ENCODE data around the gene CNN1.
A peak's percentile ranks its signal among the peaks of the same experiment; 100 is the strongest.
"Not testable (repeated sequence)": the region's sequence is repeated elsewhere in the genome, so short reads cannot be mapped to it uniquely, and the experiment has no call there.

CNN1 gene

DNA sequence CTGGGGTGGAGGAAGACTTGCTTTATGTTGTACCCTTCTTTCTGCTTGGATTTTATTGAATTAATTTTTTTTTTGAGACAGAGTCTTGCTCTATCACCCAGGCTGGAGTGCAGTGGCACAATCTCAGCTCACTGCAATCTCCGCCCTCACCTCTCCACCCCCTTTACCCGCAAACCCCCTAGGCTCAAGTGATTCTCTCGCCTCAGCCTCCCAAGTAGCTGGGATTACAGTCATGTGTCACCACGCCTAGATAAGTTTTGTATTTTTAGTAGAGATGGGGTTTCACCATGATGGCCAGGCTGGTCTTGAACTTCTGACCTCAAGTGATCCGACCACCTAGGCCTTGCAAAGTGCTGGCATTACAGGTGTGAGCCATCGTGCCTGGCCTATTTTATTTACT is 34.7 kb downstream of the CNN1 start:
- not testable (repeated sequence) for DNase-seq

DNA sequence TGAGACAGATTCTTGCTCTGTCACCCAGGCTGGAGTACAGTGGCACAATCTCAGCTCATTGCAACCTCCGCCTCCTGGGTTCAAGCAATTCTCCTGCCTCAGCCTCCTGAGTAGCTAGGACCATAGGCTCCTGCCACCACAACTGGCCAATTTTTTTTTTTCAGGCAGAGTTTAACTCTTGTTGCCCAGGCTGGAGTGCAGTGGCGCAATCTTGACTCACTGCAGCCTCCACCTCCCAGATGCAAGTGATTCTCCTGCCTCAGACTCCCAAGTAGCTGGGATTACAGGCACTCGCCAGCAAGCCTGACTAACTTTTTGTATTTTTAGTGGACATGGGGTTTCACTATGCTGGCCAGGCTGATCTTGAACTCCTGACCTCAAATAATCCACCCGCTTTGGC is 35.1 kb downstream of the CNN1 start:
- DNase-seq = not testable (repeated sequence)

DNA sequence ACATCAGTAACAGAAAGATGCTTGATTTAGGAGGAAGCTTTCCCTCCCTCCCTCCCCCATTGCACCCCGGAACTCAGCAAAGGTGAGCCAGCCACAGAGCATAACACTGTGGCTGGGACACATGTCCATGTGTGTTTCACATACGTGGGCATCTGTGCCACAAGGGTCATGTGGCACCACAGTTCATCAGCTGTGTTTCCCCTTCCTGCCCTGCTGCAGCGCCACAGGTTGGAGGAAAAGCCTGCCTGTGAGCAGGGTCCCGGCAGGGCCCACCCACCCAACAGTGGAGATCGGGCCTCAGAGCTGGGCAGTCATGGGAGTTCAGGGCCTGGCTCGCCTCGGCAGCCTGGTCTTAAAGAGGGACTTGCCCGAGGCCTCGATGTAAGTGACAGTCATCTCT is 36.0 kb downstream of the CNN1 start:
- no peak for DNase-seq

DNA sequence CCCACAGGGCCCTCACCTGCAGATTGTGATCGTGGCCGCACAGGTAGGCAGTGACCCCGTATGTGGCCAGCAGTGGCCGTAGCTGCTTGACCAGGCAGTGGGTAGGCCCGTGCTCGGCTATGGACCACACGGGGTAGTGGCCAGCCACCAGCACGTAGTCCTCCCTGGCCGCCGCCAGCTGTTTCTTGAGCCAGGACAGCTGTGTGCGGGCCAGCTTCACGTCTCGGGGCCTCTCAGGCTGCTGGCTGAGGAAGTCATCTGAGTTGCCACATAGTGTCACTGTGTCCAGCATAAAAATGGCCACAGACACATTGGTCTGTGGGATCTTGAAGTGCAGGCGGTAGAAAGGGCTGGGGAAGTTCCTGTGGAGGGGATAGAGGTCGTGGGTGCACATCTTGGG is 37.6 kb downstream of the CNN1 start:
- no peak for DNase-seq

DNA sequence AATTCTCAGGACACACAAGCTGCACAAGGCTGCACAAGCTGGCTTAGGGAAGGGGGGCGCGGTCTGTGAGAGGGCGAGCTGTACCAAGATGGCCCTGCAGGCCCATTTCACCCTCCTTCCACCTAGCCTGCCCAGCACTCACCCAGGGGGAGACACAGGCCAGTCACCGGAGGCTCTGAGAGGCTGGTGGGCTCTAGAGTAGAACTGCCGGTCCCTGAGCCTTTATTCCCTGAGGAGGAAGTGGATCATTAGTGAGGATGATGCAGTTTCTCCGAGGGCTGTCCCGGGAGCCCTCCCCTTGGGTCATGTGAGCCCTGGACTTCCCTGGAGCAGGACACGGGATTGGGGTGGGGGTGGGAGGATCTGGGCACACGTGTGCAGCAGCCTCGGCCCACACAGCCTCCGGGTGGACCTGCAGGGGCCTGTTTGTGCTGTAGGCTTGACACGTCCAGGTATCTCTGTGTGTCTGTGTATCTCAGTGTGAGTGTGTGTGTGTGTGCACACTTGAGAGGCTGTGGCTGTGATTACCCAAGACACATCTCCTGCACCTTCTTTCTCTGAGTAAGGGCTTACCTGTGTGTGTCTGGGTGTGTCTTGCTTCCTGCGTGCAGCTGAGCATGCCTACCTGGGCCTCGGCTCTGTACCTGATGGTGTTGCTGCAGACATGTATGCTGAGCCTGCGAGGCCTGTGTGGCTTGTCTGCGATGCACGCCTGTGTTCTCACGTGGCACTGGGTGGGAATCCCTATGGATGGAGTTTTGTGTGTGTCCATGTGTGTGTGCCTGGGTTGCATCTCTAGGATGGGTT is 39.0 kb downstream of the CNN1 start, which contains the start of gene ACP5:
TSS of gene ACP5 (minus strand) at position 195 of the 807 bp plus-strand sequence. CDS start 328 bp downstream, outside the sequence.
- DNase-seq = no peak

DNA sequence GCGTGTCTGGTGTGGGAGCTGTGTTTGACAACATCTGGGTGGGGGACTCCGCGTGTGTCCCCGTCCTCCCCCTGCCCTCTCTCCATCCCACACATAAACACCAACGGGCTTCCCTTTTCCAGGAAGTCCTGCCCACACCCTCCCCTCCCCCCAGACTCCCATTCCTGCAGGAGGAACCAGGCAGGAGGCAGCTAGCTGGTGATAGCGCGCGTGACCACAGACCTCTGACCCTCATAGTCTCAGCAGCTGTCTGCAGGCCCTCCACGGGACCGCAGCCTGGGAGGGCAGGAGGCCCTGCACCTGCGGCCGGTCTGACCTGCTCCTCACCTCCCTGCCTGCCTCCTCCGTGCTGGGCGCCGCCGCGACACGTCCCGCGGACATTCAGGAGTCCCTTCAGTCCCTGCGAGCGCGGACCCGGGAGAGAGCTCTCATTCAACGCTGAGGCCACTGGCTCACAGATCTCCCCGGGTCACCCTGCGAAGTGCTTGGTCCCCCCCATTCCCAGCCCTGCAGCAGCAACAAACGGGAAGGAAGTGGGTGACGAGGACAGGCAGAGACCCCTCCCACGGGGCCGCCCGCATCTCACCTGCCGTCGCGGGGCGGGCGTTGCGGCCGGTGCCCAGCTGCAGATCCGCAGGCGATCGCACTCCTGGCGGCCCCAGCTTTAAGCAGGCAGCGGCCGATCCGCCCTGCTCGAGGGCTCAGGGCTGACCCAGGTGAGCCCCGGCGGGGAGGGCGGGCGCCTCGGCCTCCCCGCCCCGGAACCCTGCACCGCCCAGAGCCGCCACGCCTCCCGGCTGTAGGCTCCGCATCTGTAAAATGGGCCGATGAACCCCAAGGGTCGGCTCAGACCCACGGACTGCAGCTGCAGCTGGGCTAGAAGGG is 39.8 kb downstream of the CNN1 start:
- DNase-seq = no peak

DNA sequence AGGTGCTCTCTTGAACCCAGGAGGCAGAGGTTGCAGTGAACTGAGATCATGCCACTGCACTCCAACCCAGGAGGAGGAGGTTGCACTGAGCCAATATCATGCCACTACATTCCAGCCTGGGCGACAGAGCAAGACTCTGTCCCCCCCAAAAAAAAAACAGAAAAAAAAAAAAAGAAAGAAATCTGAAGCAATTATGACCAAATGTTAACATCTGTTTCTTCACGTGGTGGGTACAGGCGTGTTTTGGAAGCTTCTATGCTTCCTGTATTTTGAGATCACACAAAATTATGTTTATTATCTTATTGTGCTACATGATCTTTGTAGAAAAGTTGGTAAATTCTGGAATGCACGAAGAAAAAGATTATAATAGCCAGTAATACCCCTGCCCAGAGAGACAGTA is 41.5 kb downstream of the CNN1 start:
- no peak for DNase-seq

DNA sequence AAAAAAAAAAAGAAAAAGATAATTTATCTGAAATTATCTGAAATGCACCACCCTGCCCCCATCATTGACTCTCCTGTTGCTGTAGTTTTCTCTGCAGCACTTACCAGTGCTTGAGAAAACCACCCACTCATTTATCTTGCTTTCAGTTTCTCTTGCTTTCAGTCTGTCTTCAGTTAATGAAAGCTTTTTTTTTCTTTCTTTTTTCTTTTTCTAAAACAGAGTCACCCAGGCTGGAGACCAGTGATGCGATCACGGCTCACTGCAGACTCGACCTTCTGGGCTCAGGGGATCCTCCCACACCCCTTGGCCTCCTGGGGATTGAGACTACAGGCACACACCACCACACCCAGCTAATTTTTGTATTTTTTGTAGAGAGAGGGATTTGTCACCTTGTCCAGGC is 43.1 kb downstream of the CNN1 start:
- DNase-seq = no peak

DNA sequence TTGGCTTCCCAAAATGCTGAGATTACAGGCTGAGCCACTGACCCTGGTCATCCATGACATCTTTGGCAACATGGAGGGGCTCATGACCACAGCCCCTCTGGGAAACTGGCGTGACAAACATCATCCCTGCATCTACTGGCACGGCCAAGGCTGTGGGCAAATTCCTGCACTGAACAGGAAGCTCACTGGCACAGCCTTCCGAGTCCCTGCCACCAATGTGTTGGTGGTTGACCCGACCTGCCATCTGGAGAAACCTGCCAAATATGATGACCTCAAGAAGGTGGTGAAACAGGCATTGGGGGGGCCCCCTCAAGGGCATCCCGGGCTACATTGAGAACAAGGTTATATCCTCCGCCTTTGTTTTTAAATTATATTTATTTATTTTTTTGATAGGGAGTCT is 47.7 kb downstream of the CNN1 start:
- DNase-seq = no peak

DNA sequence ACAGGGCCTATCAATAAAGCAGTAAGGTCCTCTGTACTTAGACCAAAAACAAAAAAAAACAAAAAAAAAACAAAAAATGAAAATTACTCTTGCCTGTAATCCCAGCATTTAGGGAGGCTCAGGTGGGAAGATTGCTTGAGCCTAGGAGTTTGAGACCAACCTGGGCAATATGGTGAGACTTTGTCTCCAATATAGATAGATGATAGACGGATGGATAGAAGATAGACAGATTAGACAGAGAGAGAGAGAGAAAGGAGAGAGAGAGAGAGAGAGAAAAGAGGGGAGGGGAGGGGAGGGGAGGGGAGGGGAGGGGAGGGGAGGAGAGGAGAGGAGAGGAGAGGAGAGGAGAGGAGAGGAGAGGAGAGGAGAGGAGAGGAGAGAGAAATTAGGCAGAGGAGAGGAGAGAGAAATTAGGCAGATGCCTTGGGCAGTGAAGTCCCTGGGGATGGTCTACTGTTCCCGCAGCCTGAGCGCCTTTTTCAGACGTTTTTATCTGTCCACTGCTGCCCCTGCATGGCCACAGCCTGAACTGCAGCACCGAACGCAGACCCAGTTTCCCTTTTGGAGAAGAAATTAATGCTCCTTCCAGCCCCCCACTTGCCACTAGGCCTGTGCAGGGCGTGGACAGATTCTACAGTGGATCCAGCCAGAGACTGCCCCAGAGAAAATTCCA is 48.8 kb downstream of the CNN1 start:
- DNase-seq = peak; percentile 90

DNA sequence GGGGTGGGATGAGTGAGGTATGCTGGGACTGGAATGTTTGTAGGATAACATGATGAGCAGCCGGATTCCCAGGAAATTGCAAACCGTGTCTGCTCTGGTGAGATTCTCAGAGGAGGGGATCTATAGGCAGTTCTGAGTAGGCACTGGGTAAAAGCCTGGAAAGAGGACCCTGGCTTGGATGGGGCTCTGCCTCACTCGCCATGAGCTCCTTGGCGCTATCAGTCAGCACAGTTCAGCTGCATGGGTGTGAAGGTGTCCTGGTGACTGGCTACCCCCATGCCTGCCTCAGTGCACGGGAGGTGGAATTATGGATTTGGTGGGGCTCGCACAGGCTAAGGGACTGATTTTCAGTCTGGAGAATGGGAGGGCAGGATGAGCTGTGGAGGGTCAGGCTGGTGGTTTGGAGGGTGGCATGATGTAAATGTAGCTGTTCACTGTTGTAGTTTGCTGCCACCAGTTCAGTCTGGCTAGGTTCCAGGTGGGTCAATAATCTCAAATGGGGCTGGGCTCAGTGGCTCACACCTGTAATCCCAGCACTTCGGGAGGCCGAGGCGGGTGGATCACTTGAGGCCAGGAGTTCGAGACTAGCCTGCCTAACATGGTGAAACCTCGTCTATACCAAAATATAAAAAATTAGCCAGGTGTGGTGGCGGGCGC is 49.5 kb downstream of the CNN1 start:
- DNase-seq = no peak

DNA sequence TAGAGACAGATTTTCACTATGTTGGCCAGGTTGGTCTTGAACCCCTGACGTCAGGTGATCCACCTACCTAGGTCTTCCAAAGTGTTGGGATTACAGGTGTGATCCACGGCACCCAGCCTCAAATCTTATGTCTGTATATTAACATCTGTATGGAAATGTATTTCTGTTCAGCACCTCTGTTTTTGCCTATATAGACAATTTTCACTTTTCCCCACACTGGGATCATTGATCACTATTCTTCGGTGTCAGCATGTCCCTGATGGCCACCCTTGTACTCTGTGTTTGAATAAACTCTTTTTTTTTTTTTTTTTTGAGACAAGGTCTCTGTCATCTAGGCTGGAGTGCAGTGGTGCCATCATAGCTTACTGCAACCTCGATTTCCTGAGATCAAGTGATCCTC is 55.4 kb downstream of the CNN1 start:
- DNase-seq = no peak

DNA sequence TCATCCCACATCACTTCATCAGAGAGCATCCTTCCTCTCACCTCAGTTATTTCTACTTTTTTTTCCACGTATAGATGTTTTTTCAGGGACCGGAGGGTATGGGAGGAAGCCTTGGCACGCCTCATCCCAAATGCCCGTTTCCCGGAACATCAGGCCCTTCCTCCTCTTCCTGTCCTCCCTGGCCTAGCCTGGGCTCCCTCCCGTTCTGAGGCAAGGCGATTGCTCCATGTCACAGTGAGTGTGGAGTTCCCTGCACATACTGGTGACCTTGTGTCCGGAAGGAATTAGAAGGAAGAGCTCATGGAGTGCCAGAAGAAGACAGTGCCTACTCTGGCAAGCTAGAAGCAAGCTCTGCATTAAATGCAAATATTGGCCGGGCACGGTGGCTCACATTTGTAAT is 57.5 kb downstream of the CNN1 start:
- DNase-seq = no peak

DNA sequence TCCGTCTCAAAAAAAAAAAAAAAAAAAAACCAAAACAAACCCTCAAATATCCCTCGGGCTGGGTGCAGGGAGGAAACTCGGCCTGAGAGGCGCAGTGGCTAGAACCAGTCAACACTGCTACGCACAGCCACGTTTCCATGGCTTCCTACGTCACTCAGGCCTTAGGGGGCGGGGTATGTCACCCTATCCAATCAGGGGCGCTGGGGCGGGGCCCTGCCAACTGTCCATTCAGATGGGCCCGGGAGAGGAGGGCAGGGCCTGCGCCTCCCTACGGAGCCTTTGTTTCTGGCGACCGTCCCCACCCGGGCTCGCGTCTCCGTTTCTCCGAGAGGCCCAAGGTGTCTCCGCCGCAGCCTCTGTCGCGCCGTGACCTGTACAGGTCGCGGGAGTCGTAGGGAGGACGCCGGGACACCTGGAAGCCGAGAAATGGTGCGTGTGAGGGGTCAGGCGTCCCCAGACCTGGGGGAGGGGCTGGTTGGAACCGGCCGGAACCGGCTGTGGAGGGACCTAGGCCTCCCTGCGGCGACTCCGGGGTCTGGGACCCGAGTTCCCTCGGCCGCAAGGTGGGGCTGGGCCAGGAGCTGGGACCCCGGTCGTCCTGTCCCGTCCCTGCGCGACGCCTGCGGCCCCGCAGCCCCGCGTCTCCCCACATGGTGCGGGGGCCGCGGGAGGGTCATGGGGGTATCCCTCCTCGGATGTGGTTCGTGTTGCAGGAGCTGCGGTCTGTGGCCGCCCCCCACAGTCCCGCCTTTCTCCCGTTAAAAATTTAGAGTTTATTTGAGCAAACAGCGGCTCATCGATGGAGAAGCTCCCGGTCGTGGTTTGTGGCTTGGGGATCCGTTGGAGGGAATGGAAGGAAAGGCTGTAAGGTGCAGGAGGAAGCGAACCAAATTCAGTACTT is 58.8 kb downstream of the CNN1 start, which contains the start of gene ZNF627:
TSS of gene ZNF627 (plus strand) at position 282 of the 901 bp plus-strand sequence. CDS start at position 427, 145 bp downstream.
- peak; percentile 98 for DNase-seq

DNA sequence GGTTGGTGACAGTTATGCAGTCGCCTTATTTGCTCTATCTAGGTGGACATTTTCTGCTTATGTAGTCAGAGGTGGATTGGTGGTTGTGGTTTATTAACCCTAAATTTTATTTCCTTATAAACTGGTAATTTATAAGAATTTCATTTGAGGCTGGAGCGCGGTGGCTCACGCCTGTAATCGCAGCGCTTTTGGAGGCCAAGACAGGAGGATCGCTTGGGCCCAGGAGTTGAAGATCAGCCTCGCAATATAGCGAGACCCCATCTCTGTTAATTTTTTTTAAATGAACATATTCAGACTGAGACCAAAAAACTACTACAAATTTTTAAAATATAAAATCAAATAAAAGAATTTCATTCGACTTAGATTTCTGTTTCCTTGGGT is 59.4 kb downstream of the CNN1 start:
- DNase-seq = no peak

DNA sequence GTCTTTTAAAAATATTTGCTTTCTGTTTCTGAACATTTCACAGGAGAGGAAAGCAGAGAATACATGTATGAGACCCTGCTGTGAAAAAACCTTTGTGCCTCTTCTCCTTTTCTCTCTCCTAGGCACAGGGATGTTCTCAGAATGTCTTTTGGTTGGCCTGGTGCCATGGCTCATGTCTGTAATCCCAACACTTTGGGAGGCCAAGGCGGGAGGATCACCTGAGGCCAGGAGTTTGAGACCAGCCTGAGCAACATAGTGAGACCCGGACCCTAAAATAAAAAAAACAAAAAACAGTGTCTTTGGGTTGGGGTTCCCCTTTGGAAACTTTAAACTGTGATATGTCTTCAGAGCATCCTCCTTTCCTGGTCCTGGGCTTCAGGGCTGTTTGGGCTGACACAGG is 60.1 kb downstream of the CNN1 start:
- no peak for DNase-seq

DNA sequence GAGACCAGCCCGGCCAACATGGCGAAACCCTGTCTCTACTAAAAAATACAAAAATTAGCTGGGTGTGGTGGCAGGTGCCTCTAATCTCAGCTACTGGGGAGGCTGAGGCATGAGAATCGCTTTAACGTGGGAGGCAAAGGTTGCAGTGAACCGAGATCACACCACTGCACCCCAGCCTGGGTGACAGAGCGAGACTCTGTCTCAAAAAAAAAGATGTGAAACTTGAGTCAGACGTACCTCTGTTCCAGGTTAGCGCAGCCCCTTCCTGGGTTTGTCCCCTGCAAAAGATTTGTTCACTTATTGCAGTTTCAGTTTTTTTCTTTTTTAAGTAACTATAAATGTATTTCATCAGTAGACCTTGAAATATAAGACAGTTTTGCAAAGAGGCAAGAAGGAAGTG is 61.1 kb downstream of the CNN1 start:
- DNase-seq = not testable (repeated sequence)

Measured in DMS79 treated with DMSO at 0.1 percent for 48 hours (cell line).